ENCODE measurements around the gene FRMD6.
"Not testable (repeated sequence)": the region's sequence is repeated elsewhere in the genome, so short reads cannot be mapped to it uniquely, and the experiment has no call there.

- not testable (repeated sequence) for TF ChIP-seq CTCF, EZH2phosphoT487 (IDR thresholded peaks at IDR 0.05)
These were observed 114.9 kb downstream of the FRMD6 start for GRCh38 chr14:51766586-51766985.

All from neural progenitor cell (in vitro differentiated cells).